PFSK-1 (cell line): ENCODE measurements around the gene ZNF507.

Source experiments
- FOXP2 ChIP-seq: optimal IDR thresholded peaks from 2 replicates; pipeline ENCODE3; 2011; ENCODE audit warnings: borderline replicate concordance, control low read depth, inconsistent platforms; ENCODE audit not compliant: insufficient read depth; ENCODE audit errors: extremely low read length, extremely low read depth
- POLR2AphosphoS5 ChIP-seq: IDR thresholded peaks from 2 replicates; pipeline ENCODE4 v1.6.1; 2012; ENCODE audit warnings: low read depth, mild to moderate bottlenecking, control low read depth, low read length, moderate library complexity
- SIN3A ChIP-seq: IDR thresholded peaks from 2 replicates; pipeline ENCODE4 v1.6.1; 2012; ENCODE audit warnings: mild to moderate bottlenecking, low read length, moderate library complexity, borderline replicate concordance; ENCODE audit not compliant: insufficient read depth
- TAF1 ChIP-seq: IDR thresholded peaks from 2 replicates; pipeline ENCODE4 v1.6.1; 2012; ENCODE audit warnings: low read length, control low read depth, borderline replicate concordance; ENCODE audit not compliant: insufficient read depth
- TF ChIP-seq, protein P1 (sequence below), 2 experiments: IDR thresholded peaks; 2 replicates each; pipeline versions ENCODE4 v1.6.1 to v1.8.0; 2011 to 2012; ENCODE audit warnings: low read depth in 2 of 2, low read length in 2 of 2, control low read depth in 1 of 2, inconsistent platforms in 1 of 2, mild to moderate bottlenecking in 1 of 2, moderate library complexity in 1 of 2; ENCODE audit not compliant: insufficient read depth in 1 of 2

DNA sequence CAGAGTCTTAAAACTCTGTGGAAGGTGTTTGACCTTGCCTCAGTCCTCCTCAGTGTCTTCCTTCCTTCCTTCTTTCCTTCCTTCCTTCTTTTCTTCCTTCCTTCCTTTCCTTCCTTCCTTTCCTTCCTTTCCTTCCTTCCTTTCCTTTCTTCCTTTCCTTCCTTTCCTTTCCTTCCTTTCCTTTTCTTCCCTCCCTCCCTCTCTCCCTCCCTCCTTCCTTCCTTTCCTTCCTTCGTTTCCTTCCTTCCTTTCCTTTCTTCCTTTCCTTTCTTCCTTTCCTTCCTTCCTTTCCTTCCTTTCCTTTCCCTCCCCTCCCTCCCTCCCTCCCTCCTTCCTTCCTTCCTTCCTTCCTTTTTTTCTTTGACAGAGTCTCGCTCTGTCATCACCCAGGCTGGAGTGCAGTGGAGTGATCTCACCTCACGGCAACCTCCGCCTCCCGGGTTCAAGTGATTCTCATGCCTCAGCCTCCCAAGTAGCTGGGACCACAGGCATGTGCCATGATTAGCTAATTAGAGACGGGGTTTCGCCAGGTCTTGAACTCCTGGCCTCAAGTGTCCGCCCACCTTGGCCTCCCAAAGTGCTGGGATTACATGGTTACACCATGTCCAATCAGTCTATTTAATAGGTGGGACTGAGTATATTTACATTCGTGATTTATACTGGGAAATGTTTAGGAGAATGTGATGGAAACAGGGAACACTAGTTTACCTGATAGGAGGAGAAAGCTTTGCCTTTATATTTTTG is 16.3 kb downstream of the ZNF507 start:
- TF ChIP-seq POLR2AphosphoS5, result no peak
- TF ChIP-seq, protein P1, sequence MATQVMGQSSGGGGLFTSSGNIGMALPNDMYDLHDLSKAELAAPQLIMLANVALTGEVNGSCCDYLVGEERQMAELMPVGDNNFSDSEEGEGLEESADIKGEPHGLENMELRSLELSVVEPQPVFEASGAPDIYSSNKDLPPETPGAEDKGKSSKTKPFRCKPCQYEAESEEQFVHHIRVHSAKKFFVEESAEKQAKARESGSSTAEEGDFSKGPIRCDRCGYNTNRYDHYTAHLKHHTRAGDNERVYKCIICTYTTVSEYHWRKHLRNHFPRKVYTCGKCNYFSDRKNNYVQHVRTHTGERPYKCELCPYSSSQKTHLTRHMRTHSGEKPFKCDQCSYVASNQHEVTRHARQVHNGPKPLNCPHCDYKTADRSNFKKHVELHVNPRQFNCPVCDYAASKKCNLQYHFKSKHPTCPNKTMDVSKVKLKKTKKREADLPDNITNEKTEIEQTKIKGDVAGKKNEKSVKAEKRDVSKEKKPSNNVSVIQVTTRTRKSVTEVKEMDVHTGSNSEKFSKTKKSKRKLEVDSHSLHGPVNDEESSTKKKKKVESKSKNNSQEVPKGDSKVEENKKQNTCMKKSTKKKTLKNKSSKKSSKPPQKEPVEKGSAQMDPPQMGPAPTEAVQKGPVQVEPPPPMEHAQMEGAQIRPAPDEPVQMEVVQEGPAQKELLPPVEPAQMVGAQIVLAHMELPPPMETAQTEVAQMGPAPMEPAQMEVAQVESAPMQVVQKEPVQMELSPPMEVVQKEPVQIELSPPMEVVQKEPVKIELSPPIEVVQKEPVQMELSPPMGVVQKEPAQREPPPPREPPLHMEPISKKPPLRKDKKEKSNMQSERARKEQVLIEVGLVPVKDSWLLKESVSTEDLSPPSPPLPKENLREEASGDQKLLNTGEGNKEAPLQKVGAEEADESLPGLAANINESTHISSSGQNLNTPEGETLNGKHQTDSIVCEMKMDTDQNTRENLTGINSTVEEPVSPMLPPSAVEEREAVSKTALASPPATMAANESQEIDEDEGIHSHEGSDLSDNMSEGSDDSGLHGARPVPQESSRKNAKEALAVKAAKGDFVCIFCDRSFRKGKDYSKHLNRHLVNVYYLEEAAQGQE (IDR thresholded peaks at IDR 0.05; ENCODE audit: insufficient read depth in 1 of 2, low read depth in 2 of 2, low read length in 2 of 2), result no peak
- no peak for TF ChIP-seq TAF1
- TF ChIP-seq FOXP2, result no peak
- TF ChIP-seq SIN3A, result no peak
